ENCODE results near the gene CACTIN.

The CACTIN gene

DNA sequence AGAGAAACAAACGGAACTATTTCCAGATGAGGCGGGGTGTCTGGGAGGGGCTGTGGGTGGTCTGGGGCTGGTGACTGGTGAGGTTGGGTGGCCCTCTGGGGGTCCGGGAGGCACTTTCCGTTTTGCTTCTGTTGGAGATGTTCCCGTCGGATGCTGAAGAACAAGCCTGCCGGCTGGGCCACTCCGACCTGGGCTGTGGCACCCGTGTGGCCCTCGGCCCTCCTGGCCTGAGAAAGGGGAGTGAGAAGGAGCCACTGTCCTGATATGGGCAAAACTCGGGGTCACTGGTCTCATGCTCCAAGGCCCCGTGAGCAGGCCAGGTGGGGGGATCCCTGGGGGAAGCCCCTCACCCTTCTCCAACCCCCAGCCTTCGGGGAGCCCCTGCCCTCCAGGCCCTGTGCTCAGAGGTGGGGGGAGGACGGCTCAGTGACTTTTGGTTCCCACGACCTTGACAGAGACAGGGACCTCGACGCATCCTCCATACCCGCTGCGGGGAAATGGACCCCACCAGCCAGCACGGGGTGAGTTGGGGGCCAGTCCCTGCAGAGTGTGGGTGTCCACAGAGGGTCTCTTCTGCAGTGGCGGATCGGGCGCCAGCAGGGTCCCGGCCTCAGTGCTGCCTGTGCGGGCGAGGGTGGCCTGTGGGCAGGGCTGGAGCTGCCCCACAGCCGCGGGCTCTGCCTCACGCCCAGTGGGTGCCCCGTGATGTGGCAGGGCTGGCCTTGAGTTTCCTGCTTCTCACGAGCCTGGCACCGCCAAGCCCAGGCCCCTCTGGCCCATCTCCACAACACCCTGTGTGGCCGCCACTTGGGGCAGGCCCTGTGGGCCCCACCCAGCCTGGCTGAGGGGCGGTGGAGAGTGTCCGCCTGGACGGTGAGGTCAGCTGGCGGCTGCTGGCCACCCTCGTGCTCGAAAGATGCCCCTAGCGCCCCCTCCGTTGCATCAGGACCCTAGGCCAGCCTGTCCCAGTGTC is 15.6 kb downstream of the CACTIN start:
- no peak for DNase-seq (ENCODE audit: low read depth in 2 of 2)

DNA sequence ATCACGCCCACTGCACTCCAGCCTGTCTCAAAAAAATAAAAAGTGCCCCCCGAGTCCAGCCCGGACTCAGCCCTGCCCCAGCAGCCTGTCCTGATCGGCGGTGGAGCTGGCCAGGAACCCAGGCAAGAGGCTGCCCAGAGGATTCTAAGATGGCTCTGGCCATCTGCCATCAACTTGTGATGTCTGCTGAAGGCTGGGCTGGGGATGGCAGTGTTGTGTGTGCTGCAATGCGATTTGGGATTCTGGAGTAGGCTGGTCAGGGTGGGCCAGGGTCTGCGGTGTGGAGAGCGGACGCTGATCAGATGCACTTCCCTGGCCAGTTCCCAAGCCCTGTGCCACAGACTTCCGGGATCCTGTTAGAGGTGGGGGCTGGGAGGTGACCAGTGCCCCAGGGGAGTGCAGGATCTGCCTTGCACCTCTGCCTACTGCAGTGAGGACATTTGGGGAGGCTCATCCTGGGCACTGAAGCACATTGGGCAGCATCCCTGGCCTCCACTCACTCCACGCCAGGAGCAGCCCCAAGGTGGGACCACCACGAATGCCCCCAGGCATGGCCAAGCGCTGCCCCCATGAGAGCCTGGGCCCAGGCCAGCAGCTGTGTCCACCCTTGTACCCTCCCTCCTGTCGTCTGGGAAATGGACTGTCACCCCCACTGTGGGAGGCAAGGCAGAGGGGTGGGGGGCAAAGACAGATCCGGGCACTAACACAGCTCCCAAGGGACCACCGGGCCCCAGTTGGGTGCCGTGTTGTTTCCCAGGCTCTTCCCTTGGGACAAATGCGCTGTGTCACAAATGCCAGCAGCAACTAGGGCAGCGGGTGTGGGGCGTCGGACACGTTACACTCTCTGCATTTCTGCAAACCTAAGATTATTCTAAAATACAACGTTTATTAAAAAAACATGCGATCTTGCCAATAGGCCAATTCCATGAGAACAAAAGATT is 16.5 kb downstream of the CACTIN start:
- no peak for DNase-seq (ENCODE audit: low read depth in 2 of 2)

DNA sequence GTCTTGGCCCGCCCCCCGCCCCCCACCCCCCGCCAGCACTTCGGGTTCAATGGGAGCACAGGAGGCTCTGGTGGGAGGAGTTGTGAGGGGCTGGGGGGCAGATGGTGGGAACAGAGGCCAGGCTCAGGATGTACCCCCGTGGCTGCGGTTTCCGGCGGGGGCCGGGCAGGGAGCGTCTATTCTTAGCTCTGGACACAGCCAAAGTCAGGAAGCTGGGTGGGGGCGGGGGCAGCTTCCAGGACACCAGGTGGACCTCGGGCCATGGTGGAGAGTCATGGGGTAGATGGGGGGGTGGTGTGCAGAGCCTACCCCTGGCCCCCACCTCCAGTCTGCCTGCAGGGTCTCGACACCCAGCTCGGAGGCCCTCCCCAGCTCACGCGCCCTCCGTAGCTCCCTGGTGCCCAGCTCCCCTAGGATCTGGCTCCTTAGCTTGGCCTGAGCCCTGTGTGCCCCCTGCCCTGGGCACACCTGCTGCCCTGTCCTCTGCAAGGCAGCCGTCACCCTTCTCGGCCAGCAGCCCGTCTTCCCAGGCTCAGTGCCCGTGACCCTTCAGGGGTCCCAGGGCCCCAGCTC is 17.8 kb downstream of the CACTIN start:
- no peak for DNase-seq (ENCODE audit: low read depth in 2 of 2)

DNA sequence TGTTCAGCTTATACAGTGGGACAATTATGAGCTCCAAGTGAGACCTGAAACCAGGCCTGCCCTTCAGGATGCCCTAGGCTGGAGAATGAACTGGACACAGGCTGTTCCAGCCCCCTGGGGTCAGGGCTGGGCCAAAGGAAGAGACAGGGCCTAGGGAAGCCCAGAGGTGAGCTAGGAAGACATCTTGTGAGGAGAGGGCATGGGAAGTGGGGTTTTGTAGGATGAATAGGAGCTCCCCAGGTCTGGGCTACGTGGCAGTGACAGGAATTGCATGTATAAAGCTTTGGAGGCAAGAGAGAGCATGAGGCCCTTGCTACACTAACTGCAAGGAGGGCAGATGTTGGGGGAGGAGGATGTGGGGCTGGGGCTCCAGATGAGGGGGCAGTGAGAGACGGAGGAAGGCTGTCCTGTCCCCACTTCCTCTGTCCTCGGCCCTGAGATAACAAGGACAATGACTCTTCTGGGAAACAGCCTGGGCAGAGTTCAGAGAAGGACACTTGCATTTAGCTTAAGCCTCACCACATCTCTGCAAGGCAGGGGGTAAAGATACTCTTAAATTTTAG is 18.4 kb downstream of the CACTIN start:
- no peak for DNase-seq (ENCODE audit: low read depth in 2 of 2)

DNA sequence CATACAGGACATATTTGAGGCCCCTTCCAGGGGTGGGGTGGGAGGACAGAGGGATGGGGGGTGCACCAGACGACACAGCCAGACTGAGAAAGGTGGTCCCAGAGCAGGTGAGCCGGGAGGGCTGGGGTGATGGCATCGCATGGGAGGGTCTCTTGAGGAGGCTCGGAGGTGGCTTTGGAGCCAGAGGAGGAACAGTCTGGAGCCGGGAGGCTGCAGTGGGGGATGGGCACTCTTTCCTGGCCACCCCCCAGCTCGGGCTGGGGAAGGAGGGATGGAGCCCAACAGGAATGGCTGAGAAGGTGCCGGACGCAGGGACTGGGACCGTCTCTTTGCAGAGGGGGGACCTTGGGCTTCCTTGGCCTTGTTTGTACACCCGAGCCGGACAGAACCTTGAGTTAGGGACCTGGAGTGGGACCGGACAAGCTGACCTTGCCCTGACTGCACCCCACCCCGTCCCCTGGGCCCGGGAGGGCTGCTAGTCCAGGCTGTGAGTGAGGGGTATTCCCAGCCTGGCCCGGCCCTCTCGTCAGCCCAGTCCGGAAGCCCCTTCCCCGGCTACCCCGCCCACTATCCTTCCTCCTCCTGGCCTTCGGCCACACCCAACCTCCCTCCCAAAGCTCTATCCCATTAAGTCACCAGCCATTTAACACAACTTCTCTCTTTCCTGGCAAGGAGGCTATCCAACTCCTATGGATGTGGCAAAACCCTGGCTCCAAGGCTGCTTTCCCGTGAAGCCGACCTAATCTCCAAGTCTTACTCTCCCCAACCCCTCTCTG is 19.1 kb downstream of the CACTIN start:
- no peak for DNase-seq (ENCODE audit: low read depth in 2 of 2)

DNA sequence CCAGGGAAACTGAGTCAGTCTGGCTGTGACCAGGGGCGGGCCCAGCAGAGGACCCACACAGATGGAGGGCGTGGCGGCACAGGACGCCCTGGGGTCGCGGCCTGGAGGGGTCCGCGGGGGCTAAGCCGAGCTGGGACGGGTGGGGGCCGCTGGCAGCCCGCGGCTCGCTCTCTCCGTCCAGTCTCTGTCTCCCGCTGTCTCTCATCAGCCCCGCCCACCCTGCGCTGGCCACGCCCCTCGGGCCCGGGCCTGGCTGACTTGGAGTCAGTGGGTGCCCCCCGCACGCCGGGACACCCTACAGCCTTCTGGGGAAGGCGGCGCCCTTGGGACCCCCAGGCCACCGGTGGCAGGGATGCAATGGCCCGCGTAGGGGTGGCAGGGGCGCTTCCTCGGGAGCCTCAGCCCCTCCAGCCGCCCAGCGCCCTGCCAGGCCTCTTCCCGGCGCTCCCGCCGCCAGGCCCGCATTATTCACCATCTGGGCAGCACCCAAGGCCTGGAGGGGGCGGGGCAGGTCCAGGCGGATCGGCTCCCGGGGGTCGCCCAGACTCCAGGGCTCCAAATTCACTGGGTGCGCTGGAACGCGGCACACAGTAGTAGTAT is 19.8 kb downstream of the CACTIN start, which contains the start of gene TBXA2R:
Gene TBXA2R (minus strand): TSS at position 186 of the 600 bp plus-strand sequence. CDS start 6,241 bp downstream, outside the sequence.
- peak in 1 of 2 experiments; percentile 20 for DNase-seq (ENCODE audit: low read depth in 2 of 2)

DNA sequence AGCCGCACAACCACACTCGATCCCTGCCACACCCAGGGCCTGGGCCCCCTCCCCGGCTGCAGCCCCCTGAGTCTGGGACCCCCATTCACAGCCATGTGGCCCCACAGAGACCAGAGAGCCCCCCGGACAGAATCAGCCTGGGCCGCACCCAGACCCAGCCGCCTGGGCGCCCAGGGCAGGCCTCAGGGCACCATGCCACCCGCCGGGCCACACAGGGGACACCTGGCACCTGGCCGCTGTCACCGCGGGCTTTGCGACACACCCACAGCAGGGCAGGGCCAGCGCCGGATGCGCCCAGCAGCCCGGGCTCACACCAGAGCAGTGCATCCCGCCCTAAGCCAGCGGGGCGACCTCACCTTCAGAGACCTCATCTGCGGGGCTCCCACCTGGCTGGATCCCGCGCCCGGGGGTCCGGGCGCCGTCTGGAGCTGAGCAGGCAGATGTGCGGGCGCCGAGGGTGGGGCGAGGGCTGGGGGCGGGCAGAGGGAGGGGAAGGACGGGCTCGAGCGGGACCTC is 20.4 kb downstream of the CACTIN start:
- DNase-seq (ENCODE audit: low read depth in 2 of 2) = no peak

DNA sequence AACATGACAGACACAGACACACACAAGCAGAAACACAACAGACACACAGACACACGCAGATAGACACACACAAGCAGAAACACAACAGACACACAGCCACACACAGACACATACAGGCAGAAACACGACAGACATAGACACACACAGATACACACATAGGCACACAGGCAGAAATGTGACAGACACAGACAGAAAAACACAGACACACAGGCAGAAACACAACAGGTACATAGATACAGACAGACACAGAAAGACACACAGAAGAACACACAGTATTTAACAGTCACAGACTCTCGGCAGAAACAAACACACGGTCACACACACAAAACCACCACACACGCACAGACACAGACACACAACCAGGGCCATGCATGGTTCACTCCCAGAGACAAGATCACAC is 20.8 kb downstream of the CACTIN start:
- DNase-seq (ENCODE audit: low read depth in 2 of 2) = no peak

DNA sequence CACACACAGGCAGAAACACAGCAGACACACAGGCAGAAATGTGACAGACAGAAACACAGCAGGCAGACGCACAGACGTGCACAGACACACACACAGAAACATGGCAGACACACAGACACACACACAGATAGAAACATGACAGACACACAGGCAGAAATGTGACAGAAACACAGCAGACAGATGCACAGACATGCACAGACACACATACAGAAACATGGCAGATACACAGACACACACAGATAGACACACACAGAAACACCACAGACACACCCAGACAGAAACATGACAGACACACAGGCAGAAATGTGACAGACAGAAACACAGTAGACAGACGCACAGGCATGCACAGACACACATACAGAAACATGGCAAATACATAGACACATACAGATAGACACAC is 21.2 kb downstream of the CACTIN start:
- DNase-seq (ENCODE audit: low read depth in 2 of 2) = no peak

DNA sequence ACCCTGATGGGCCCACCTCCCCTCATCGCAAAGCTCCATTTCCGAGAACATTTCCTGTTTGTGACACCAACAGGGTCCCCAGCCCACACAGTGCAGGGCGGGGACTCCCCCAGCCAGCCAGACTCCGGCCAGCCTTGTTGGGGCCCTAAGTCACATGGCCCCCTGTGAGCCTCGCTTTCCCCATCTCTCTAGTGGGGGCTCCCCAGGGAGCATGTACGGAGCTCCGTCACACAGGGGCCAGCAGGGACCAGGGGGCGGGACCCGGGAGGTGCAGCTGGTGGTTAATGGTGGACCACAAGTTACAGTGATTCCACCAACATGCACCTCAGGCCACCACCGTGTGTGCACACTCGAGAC is 21.6 kb downstream of the CACTIN start:
- no peak for DNase-seq (ENCODE audit: low read depth in 2 of 2)

DNA sequence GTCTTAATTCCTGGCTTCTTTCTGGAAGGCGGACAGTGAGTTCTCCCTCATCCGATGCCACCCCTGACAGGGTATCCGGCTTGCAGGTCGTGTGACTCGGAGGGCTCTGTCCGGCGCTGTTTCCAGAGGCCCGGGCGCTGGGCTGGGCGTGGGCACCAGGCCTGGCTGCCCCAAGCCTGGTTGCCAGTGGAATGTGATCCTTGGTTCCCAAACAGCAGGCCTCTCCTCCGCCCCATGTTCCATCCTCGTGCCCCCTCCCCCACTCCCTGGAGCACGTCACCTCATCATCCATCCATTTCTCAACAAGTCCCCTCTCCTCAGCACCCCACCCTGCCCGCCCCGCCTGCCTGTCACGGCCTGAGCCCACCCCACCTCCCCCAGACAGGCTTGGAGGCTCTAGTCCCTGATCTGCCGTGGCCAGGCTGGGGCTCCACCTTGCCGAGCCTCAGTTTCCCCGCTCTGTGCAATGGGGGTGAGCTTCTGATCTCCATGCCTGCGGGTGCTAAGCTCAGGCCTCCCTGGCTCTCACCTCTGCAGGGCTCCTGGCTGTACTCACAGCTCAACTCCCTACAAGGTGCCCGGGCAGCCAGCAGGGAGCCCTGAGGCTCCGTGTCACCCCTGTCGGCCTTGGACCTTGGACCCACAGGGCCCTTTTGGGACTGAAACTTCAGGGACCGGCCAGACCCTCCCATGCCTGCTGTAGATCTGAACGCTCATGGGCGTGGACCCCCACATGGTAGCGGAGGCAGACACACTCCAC is 22.2 kb downstream of the CACTIN start:
- no peak for DNase-seq (ENCODE audit: low read depth in 2 of 2)

DNA sequence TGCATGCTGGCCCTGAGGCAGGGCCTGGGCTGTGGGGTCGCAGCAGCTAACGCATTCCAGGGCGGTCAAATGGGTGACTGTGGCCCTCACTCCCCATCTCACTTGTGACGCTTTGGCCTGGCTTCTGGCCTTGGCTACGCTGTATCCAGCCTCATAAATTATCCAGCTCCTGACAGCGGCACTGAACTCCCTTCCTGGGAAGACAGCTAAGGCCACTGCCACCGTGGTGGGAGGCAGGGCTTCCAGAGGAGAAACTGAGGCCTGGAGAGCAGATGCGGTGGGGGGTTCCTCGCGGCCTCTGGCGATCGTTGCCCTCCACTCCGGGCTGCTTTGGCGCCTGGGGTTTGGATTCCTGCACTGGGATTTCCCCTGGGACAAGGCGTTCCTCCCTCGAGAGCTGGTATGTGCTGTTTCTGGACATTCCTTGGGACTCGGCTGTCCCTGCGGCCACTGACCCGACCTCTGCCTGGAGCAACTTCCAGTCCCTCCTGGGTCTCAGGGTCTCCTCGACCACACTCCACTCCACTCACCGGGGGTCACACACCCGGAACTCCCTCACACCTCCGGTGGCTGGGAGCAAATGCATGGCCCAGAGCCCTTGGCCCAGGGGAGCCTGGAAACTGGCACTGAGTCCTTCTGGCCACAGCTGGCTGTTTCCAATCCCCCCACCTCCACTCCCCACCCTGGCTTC is 23.3 kb downstream of the CACTIN start:
- no peak for DNase-seq (ENCODE audit: low read depth in 2 of 2)

DNA sequence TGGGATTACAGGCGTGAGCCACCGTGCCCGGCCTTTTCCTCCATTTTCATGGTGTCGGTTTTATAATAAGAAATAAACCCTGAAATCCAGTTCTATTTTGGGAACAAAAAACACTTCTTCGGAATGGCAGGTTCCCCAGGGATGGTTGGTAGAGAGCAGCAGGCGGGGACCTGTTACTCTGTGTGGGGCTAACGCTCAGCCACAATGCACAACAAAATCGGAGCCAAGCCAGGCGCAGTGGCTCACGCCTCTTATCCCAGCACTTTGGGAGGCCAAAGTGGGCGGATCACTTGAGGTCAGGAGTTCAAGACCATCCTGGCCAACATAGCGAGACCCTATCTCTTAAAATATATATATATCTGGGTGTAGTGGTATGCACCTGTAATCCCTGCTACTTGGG is 25.6 kb downstream of the CACTIN start:
- no peak for DNase-seq (ENCODE audit: low read depth in 2 of 2)

DNA sequence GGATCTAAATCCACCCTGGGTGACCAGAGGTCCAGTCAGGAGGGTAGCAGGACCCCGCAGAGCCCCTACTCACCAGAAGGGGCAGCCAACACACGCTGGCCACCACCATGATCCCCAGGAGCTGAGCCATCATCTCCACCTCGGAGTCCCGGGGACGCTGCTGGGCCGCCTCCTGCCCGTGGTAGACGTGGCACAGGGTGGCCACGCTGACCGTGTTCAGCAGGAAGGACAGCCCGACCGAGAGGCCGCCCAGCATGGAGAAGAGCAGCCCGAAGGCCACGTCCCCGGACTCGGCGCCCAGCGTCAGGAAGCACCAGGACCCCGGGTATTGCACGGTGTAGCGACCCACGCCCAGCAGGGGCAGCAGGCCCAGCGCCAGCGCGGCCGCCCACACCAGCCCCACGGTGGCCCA is 26.8 kb downstream of the CACTIN start:
- DNase-seq (ENCODE audit: low read depth in 2 of 2) = no peak

DNA sequence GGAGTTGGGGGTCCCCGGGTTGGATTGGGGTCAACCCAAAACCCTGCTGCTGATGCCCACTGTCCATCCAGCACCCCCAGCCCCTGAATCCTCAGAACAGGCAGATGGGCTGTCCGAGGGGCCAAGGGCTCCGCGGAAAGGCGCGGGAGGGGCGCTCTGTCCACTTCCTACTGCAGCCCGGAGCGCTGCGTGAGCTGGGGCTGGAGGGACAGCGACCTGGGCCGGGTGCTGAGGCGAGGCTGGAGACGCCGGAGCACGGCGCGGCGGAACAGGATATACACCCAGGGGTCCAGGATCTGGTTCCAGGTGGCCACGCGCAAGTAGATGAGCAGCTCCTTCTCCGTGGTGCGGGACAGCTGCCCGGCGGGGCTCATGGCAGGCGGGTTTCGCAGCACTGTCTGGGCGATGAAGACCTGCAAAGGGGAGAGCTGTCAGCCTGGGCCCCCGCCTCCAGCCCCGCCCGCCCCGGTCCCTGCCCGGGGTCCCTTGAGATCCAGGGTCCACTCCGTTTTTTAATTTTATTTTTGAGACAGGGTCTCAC is 31.0 kb downstream of the CACTIN start:
- no peak for DNase-seq (ENCODE audit: low read depth in 2 of 2)

DNA sequence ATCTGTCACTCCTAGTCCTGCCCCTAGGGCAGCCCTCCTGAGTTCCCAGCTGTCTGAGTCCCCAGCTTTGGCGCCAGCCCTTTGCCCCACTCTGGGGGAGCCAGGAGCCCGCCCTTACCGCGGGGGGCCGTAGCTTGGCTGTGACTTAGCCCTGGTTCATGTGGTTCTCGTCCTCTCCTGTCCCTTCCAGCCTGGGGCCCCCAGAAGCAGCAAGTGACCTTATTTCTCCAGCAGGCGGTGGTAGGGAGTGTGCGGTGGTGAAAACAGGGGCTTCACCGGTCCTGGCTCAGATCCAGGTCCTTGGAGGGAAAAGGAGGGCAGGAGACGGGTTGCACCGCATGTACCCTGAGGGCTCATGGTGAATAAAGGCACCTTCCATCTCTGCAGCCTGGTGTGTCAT is 33.4 kb downstream of the CACTIN start:
- no peak for DNase-seq (ENCODE audit: low read depth in 2 of 2)

DNA sequence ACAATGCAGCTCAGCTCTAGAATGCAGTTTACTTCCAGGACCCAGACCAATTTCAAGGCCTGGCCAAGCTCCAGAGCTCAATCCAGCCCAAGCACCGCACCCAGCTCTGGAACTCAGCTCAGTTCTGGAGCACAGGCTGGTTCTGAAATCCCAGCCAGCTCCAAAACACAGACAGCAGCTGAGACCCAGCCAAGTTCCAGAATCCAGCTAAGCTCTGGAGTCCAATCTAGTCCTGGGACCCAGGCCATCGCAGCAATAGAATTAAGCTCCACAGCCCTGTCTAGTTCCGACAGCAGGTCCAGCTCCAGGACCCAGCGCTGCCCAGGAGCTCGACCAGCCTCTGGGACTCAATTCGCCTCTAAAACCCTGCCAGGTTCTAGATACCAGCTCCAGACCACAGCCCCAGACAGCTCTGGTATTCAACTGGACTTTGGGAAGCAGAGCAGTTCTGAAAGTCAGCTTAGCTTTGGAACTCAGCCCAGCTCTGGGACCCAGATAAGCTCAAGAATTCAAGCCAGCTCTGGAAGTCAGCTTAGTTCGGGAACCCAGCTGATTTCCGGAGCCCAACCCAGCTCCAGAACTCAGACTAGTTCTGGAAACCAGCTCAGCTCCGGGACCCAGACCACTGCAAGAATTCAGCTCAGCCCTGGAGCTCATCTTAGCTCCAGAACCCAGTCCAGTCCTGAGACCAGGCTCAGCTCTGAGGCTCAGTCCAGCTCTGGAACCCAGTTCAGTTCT is 34.5 kb downstream of the CACTIN start:
- DNase-seq (ENCODE audit: low read depth in 2 of 2) = no peak

Data from fibroblast of skin of left biceps (primary cell).